OCI-LY7 (cell line): ENCODE results near the gene EMC6.

Experiments
- CTCF ChIP-seq: fragments of 200-600 bp; sonication (generic); conservative IDR thresholded peaks from 2 replicates; pipeline ENCODE4 v1.5.1; 2014; ENCODE audit warnings: mild to moderate bottlenecking, antibody characterized with exemption, low read length, moderate library complexity, mixed read lengths
- EZH2phosphoT487 ChIP-seq: fragments of 200-600 bp; sonication (generic); IDR thresholded peaks from 2 replicates; pipeline ENCODE4 v1.6.1; 2018; ENCODE audit warnings: low read depth, borderline replicate concordance, mild to moderate bottlenecking, mixed run types, antibody characterized with exemption, low read length, moderate library complexity, mixed read lengths

GRCh38 chr17:3665834-3666233, 2.8 kb upstream of the EMC6 start:
- no peak for TF ChIP-seq CTCF
- TF ChIP-seq EZH2phosphoT487, result no peak
